Endothelial cell of umbilical vein (primary cell): ENCODE measurements around the gene CEP85. TPM values are rescaled to one million over a fixed set of nuclear protein-coding genes. Genes with fewer than 3 reads are reported as not detected.

Experiments used
- BruUV-seq: library from RNA; stranded (reverse); fragments of 400-500 nt; replicated peaks from 2 replicates; lab custom pipeline; 2021; lab: Mats Ljungman, UMichigan
- CTCF ChIA-PET: fragments of 300-600, 350-600 bp; sonication (Branson Sonifier 250); formaldehyde crosslinking; loops from one replicate; lab custom pipeline; 2021; ENCODE audit warnings: antibody characterized with exemption, inconsistent platforms; lab: Charles Lee
- POLR2A ChIA-PET: fragments of 300-600, 350-600 bp; sonication (Branson Sonifier 250); formaldehyde crosslinking; loops from one replicate; lab custom pipeline; 2021; ENCODE audit warnings: antibody characterized with exemption, inconsistent platforms; lab: Charles Lee
- DNase-seq: peaks from one replicate; pipeline ENCODE4 v3.0.0-alpha.2; 2011; ENCODE audit warnings: low read depth, low spot score
- FAIRE-seq: peaks from 2 replicates; lab custom pipeline; 2011; peaks lifted over from hg19 to GRCh38; lab: Jason Lieb, UNC
- H2AFZ ChIP-seq: 2 replicates; pipeline ENCODE4 v1.6.0; 2012; ENCODE audit warnings: low read depth, low read length, control low read depth, inconsistent platforms
- H3K27ac ChIP-seq: 2 replicates; pipeline ENCODE4 v1.5.1; 2011; ENCODE audit warnings: low read depth, mild to moderate bottlenecking, control low read depth, low read length, moderate library complexity; ENCODE audit not compliant: insufficient read depth
- H3K27me3 ChIP-seq, 2 experiments: 2 replicates each; pipeline versions ENCODE4 v1.6.0 to v1.6.1; 2011; ENCODE audit warnings: low read length in 2 of 2, mixed read lengths in 1 of 2; ENCODE audit not compliant: control insufficient read depth in 2 of 2, insufficient read depth in 2 of 2
- H3K36me3 ChIP-seq, 2 experiments: 2 replicates in 1 of 2; 3 replicates in 1 of 2; pipeline ENCODE4 v1.5.1; 2011; ENCODE audit warnings: low read length in 2 of 2, mild to moderate bottlenecking in 1 of 2, moderate library complexity in 1 of 2; ENCODE audit not compliant: control insufficient read depth in 2 of 2, insufficient read depth in 2 of 2; ENCODE audit errors: extremely low read depth in 1 of 2
- H3K4me1 ChIP-seq: 3 replicates; pipeline ENCODE4 v1.5.1; 2011; ENCODE audit warnings: mild to moderate bottlenecking, low read length; ENCODE audit not compliant: control insufficient read depth, insufficient read depth; ENCODE audit errors: extremely low read depth
- H3K4me2 ChIP-seq: 2 replicates; pipeline ENCODE4 v1.6.1; 2011; ENCODE audit warnings: low read length, control low read depth, mixed read lengths; ENCODE audit not compliant: insufficient read depth
- H3K4me3 ChIP-seq, 3 experiments: fragments of 200-600 bp in 1 of 3; sonication (generic), shearing (Covaris generic) in 1 of 3; replicated peaks in 1 of 3; 2 replicates each; pipeline ENCODE4 v1.5.1; 2011 to 2016; ENCODE audit warnings: control low read depth in 3 of 3, low read length in 3 of 3, mild to moderate bottlenecking in 2 of 3, inconsistent platforms in 1 of 3, low read depth in 1 of 3, moderate library complexity in 1 of 3; ENCODE audit not compliant: insufficient read depth in 1 of 3
- H3K79me2 ChIP-seq: 2 replicates; pipeline ENCODE4 v1.6.0; 2012; ENCODE audit warnings: low read length, inconsistent platforms; ENCODE audit not compliant: control insufficient read depth, insufficient read depth
- H3K9ac ChIP-seq: replicated peaks from 2 replicates; pipeline ENCODE3; 2011; ENCODE audit warnings: low read length, control low read depth; ENCODE audit not compliant: insufficient read depth; ENCODE audit errors: extremely low read depth
- H3K9me1 ChIP-seq: replicated peaks from 3 replicates; pipeline ENCODE4 v1.6.0; 2011; ENCODE audit warnings: mild to moderate bottlenecking, low read length; ENCODE audit not compliant: control insufficient read depth, insufficient read depth; ENCODE audit errors: extremely low read depth
- H3K9me3 ChIP-seq: replicated peaks from 2 replicates; pipeline ENCODE4 v1.5.1; 2012; ENCODE audit warnings: low read length, inconsistent platforms; ENCODE audit not compliant: control insufficient read depth, insufficient read depth
- H4K20me1 ChIP-seq: replicated peaks from 2 replicates; pipeline ENCODE3; 2011; ENCODE audit warnings: mild to moderate bottlenecking, low read length; ENCODE audit not compliant: control insufficient read depth, insufficient read depth; ENCODE audit errors: extremely low read depth
- EZH2 ChIP-seq: IDR thresholded peaks from 2 replicates; pipeline ENCODE4 v1.6.1; 2012; ENCODE audit warnings: borderline replicate concordance, low read depth, mild to moderate bottlenecking, moderate library complexity, low read length, inconsistent platforms; ENCODE audit not compliant: severe bottlenecking
- FOS ChIP-seq: IDR thresholded peaks from 2 replicates; pipeline ENCODE4 v1.6.1; 2011; ENCODE audit warnings: mild to moderate bottlenecking, low read length, moderate library complexity, borderline replicate concordance; ENCODE audit not compliant: insufficient read depth
- GATA2 ChIP-seq: IDR thresholded peaks from 2 replicates; pipeline ENCODE4 v1.7.0; 2011; ENCODE audit warnings: low read depth, mild to moderate bottlenecking, moderate library complexity, mixed read lengths, low read length; ENCODE audit not compliant: insufficient read length, insufficient read depth
- JUN ChIP-seq: IDR thresholded peaks from 2 replicates; pipeline ENCODE4 v1.6.1; 2011; ENCODE audit warnings: borderline replicate concordance, low read depth; ENCODE audit not compliant: insufficient read length, insufficient read depth
- MAX ChIP-seq: IDR thresholded peaks from 2 replicates; pipeline ENCODE4 v1.6.1; 2011; ENCODE audit not compliant: insufficient read depth, insufficient read length
- MYC ChIP-seq: IDR thresholded peaks from one replicate; pipeline ENCODE4 v1.6.1; 2011; ENCODE audit warnings: mild to moderate bottlenecking, low read depth, low read length
- POLR2A ChIP-seq: IDR thresholded peaks from 2 replicates; pipeline ENCODE4 v1.6.1; 2012; ENCODE audit warnings: low read depth, mild to moderate bottlenecking, control low read depth, low read length
- POLR2AphosphoS5 ChIP-seq: IDR thresholded peaks from 2 replicates; pipeline ENCODE4 v1.6.1; 2012; ENCODE audit warnings: low read depth, mild to moderate bottlenecking, control low read depth, low read length, moderate library complexity; ENCODE audit not compliant: insufficient read depth
- dilution Hi-C: fragments of 300-500 bp; cut with MboI; formaldehyde crosslinking; loops from one replicate; pipeline ENCODE4 v1.15.0; 2019; ENCODE audit warnings: low sequenced_read_pairs; ENCODE audit not compliant: extremely low pct_ligation_motif_present
- intact Hi-C: fragments of 100-400 bp; cut with micrococcal nuclease; formaldehyde crosslinking; loops from one replicate; pipeline ENCODE4 v1.10.0; 2022
- polyA plus RNA-seq, 4 experiments: library from polyadenylated mRNA; depleted of rRNA in 3 of 4; stranded (reverse) in 3 of 4; unstranded in 1 of 4; fragments of >200 nt; gene quantifications; 2 replicates each; pipeline versions ENCODE4 v1.2.1 to v1.2.3, GENCODE V29; 2011 to 2012; ENCODE audit warnings: missing spikeins in 1 of 4
- total RNA-seq: library from RNA; stranded (reverse); gene quantifications from 2 replicates; pipeline ENCODE4 v1.2.3, GENCODE V29; 2021
- TF ChIP-seq, protein P1 (sequence below), 2 donors: IDR thresholded peaks; 1 replicate in 1 of 2; 2 replicates in 1 of 2; pipeline ENCODE4 v1.5.1; 2011; ENCODE audit warnings: low read length in 2 of 2, mild to moderate bottlenecking in 2 of 2, moderate library complexity in 2 of 2, control low read depth in 1 of 2, inconsistent platforms in 1 of 2, low read depth in 1 of 2; ENCODE audit not compliant: insufficient read depth in 1 of 2; ENCODE audit errors: extremely low read depth in 1 of 2

The CEP85 gene
- total and polyA plus RNA-seq, 2 donors (not counting 3 experiments of a cell fraction or from before 2014, with no cell fraction given): 15.2 to 17.8 TPM

GRCh38 chr1:26195805-26196204 is 38.2 kb upstream of the CEP85 start:
- DNase-seq: no peak
- dilution Hi-C loops: no loop called here

More at GRCh38 chr1:26195805-26196204, 38.2 kb upstream of the CEP85 start:
- FAIRE-seq: no peak
- TF ChIP-seq FOS (no peak), JUN (no peak), POLR2AphosphoS5 (no peak), POLR2A (no peak), MYC (no peak), EZH2 (no peak), GATA2 (no peak), MAX (no peak)
- TF ChIP-seq, protein P1, sequence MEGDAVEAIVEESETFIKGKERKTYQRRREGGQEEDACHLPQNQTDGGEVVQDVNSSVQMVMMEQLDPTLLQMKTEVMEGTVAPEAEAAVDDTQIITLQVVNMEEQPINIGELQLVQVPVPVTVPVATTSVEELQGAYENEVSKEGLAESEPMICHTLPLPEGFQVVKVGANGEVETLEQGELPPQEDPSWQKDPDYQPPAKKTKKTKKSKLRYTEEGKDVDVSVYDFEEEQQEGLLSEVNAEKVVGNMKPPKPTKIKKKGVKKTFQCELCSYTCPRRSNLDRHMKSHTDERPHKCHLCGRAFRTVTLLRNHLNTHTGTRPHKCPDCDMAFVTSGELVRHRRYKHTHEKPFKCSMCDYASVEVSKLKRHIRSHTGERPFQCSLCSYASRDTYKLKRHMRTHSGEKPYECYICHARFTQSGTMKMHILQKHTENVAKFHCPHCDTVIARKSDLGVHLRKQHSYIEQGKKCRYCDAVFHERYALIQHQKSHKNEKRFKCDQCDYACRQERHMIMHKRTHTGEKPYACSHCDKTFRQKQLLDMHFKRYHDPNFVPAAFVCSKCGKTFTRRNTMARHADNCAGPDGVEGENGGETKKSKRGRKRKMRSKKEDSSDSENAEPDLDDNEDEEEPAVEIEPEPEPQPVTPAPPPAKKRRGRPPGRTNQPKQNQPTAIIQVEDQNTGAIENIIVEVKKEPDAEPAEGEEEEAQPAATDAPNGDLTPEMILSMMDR (IDR thresholded peaks at IDR 0.05; ENCODE audit: extremely low read depth in 1 of 2, insufficient read depth in 1 of 2, low read depth in 1 of 2, low read length in 2 of 2): no peak
- intact Hi-C loops: no loop called here
- POLR2A ChIA-PET: no interaction called here
- H3K9me1 ChIP-seq: no peaks in the 10 kb centered on the region
- H3K9me3 ChIP-seq: no peaks in the 10 kb centered on the region
- H3K4me3 ChIP-seq: no peak overlapping the region
- no peak overlapping the region for H3K9ac ChIP-seq
- H3K4me1 ChIP-seq: no peaks in the 10 kb centered on the region
- no peak overlapping the region for H2AFZ ChIP-seq
- H3K27me3 ChIP-seq: peaks cover 0 to 5% of the 10 kb centered on the region in 2 experiments
- no peaks in the 10 kb centered on the region for H3K79me2 ChIP-seq
- BruUV-seq: no TSS peak
- H3K4me2 ChIP-seq: no peak overlapping the region
- no peak overlapping the region for H3K27ac ChIP-seq
- no peaks in the 10 kb centered on the region for H4K20me1 ChIP-seq
- H3K36me3 ChIP-seq: no peaks in the 10 kb centered on the region
- CTCF ChIA-PET: interaction anchor here (0.7 to 1.1 kb wide), 2 partner anchors 222 to 1188 kb away, joined by 3 read pairs; no protein-coding TSS in a partner anchor
